ENCODE measurements around the gene CRYL1. TPM values are rescaled to one million over a fixed set of nuclear protein-coding genes. Genes with fewer than 3 reads are reported as not detected.
A peak's percentile ranks its signal among the peaks of the same experiment; 100 is the strongest.

The CRYL1 gene
- total and polyA plus RNA-seq, 2 of the 4 experiments (the other 2 are of a cell fraction) = 11.7 to 16.4 TPM

- Histone ChIP-seq H2BK15ac (ENCODE audit: low read depth, low read length) (no peak overlapping the region), H3K4me2 (ENCODE audit: low read depth, low read length) (no peak overlapping the region), H3K27ac (ENCODE audit: insufficient read depth, low read length) (no peak overlapping the region), H3K9ac (ENCODE audit: low read depth, low read length) (no peak overlapping the region), H3K9me3 (ENCODE audit: control insufficient read depth, insufficient read depth, low read length) (peaks cover 2% of the 10 kb centered on the region; the same call in 1 of the 2 replicates), H4K20me1 (ENCODE audit: insufficient read depth, low read length) (no peaks in the 10 kb centered on the region), H2AFZ (replicated peaks; ENCODE audit: low read length, poor library complexity) (no peak overlapping the region), H3K18ac (ENCODE audit: low read depth, low read length) (peak overlapping the region; percentile 18; the same call in 1 of the 2 replicates), H3K56ac (ENCODE audit: extremely low read depth, insufficient read depth, low read length) (no peak overlapping the region), H2AK5ac (ENCODE audit: low read depth, low read length) (no peak overlapping the region), H3K9me1 (ENCODE audit: insufficient read depth, low read length) (peaks cover 6% of the 10 kb centered on the region; the same call in 1 of the 2 replicates), H3K14ac (replicated peaks; ENCODE audit: low read depth, low read length) (no peak overlapping the region), H3K79me1 (ENCODE audit: low read depth in 1 of 2, low read length in 2 of 2) (no peaks in the 10 kb centered on the region), H3K4me3 (ENCODE audit: insufficient read depth, low read depth, low read length) (no peak overlapping the region), H3K4ac (ENCODE audit: low read depth, low read length) (no peak overlapping the region), H2AK9ac (replicated peaks; ENCODE audit: low read depth, low read length, poor library complexity) (no peak overlapping the region), H3K23ac (ENCODE audit: low read depth, low read length) (no peak overlapping the region), H2BK120ac (ENCODE audit: low read depth, low read length) (no peak overlapping the region), H4K91ac (ENCODE audit: insufficient read depth, low read depth, low read length) (no peak overlapping the region), H3K4me1 (ENCODE audit: control insufficient read depth, insufficient read depth, low read length) (peaks cover 4% of the 10 kb centered on the region), H2BK5ac (ENCODE audit: low read depth, low read length, poor library complexity, severe bottlenecking) (peak overlapping the region; percentile 41), H4K8ac (ENCODE audit: low read depth in 2 of 2, low read length in 2 of 2) (peak overlapping the region in 1 of 2 experiments; percentile 12; a peak in 1 of 4 replicates), H3K27me3 (ENCODE audit: control insufficient read depth, insufficient read depth, low read length) (no peaks in the 10 kb centered on the region), H3K36me3 (ENCODE audit: control insufficient read depth, insufficient read depth, low read length) (no peaks in the 10 kb centered on the region), H2BK20ac (ENCODE audit: low read depth, low read length) (no peak overlapping the region), H4K5ac (ENCODE audit: low read depth, low read length) (no peak overlapping the region; the same call in 1 of the 2 replicates)
- ATAC-seq (ENCODE audit: low read depth) = no peak
- in situ Hi-C loops (cut with MboI; ENCODE audit: low sequenced_read_pairs) = loop anchor here (10.0 to 25.0 kb wide), 3 partner anchors 205 to 987 kb away; partner anchors contain the start of gene IL17D
- dilution Hi-C loops (cut with HindIII; ENCODE audit: low sequenced_read_pairs, unreplicated experiment) = loop anchor here (25.0 kb wide), 1 partner anchor 313 kb away; the partner anchor contains the start of gene GJB2
- POLR2A ChIA-PET (ENCODE audit: unreplicated experiment) = no interaction called here
- intact Hi-C loops (cut with micrococcal nuclease) = loop anchor here (5.0 kb wide), 1 partner anchor 977 kb away; no protein-coding TSS in a partner anchor
- peak; percentile 7 for DNase-seq
- BruUV-seq (replicated peaks) = no TSS peak
- WGBS, 2 experiments (ENCODE audit: extremely low coverage in 2 of 2, insufficient read length in 1 of 2) = 50% methylated on average over 1 of the region's 2 CpGs; no CpG with 5 or more reads in 1 of the 2 experiments
- TF ChIP-seq MAFK (IDR thresholded peaks at IDR 0.05; ENCODE audit: low read depth, low read length) (no peak), ELK1 (IDR thresholded peaks at IDR 0.05; ENCODE audit: borderline replicate concordance, low read depth, low read length) (no peak), CHD1 (IDR thresholded peaks at IDR 0.05; ENCODE audit: low read depth, low read length) (no peak), POLR2A (IDR thresholded peaks at IDR 0.05; ENCODE audit: low read depth, low read length) (no peak), MXI1 (IDR thresholded peaks at IDR 0.05; ENCODE audit: borderline replicate concordance, low read depth, low read length) (no peak), RFX5 (IDR thresholded peaks at IDR 0.05; ENCODE audit: low read depth, low read length) (no peak), NFE2L2 (IDR thresholded peaks at IDR 0.05; ENCODE audit: low read depth, low read length) (no peak), USF2 (IDR thresholded peaks at IDR 0.05; ENCODE audit: low read depth, low read length) (no peak), FOS (IDR thresholded peaks at IDR 0.05; ENCODE audit: low read depth, low read length) (no peak), BHLHE40 (IDR thresholded peaks at IDR 0.05; ENCODE audit: low read depth, low read length) (no peak), CTCF (conservative IDR thresholded peaks at IDR 0.05; ENCODE audit: low read depth, low read length) (no peak), SMC3 (IDR thresholded peaks at IDR 0.05; ENCODE audit: low read depth, low read length) (no peak), CEBPB (IDR thresholded peaks at IDR 0.05; ENCODE audit: low read depth, low read length) (no peak), RAD21 (IDR thresholded peaks at IDR 0.05; ENCODE audit: low read length) (no peak), RCOR1 (IDR thresholded peaks at IDR 0.05; ENCODE audit: insufficient replicate concordance, low read length) (no peak), MAZ (IDR thresholded peaks at IDR 0.05; ENCODE audit: borderline replicate concordance, low read depth, low read length) (no peak)
- CTCF ChIA-PET = no interaction called here
These were observed 25.7 kb downstream of the CRYL1 start for GRCh38 chr13:20499986-20500385.
